Breast epithelium (tissue), 3 donors: ENCODE results near the gene OTUD5.

Experiments used
- CTCF ChIP-seq, 3 donors: fragments of 450-650 bp; IDR thresholded peaks; one replicate each; pipeline ENCODE4 v1.5.1; 2016 to 2017; ENCODE audit warnings: antibody characterized with exemption in 3 of 3, mild to moderate bottlenecking in 3 of 3, moderate library complexity in 3 of 3
- POLR2AphosphoS5 ChIP-seq, 3 donors: sonication (generic); formaldehyde crosslinking; IDR thresholded peaks; one replicate each; pipeline ENCODE4 v1.6.1; 2017; ENCODE audit warnings: antibody characterized with exemption in 3 of 3

GRCh38 chrX:48956728-48957414 lies 536 bp downstream of the OTUD5 start:
- TF ChIP-seq CTCF (IDR thresholded peaks at IDR 0.05): no peak
- TF ChIP-seq POLR2AphosphoS5 (IDR thresholded peaks at IDR 0.05): no peak
